Activated naive CD4-positive, alpha-beta T cell treated with anti-CD3 and anti-CD28 coated beads for 36 hours (primary cell): Measurements from ENCODE around the gene TSSK1B. TPM values are rescaled to one million over a fixed set of nuclear protein-coding genes. Genes with fewer than 3 reads are reported as not detected.
"Not testable (repeated sequence)": the region's sequence is repeated elsewhere in the genome, so short reads cannot be mapped to it uniquely, and the experiment has no call there.

Experiments
- CTCF ChIA-PET: fragments of 350-600 bp; sonication (Branson Sonifier 250); formaldehyde crosslinking; loops from one replicate; lab custom pipeline; 2021; ENCODE audit warnings: antibody characterized with exemption; lab: Charles Lee
- DNase-seq: peaks from one replicate; pipeline ENCODE4 v3.0.0-alpha.2; 2020
- H3K27ac Mint-ChIP-seq: one replicate; pipeline ENCODE4 v1.8.0; 2021; ENCODE audit warnings: mild to moderate bottlenecking, mixed read lengths
- H3K27me3 Mint-ChIP-seq: one replicate; pipeline ENCODE4 v1.8.0; 2021; ENCODE audit warnings: low read depth, mixed read lengths
- H3K36me3 Mint-ChIP-seq: one replicate; pipeline ENCODE4 v1.8.0; 2021; ENCODE audit warnings: low read depth, mixed read lengths
- H3K4me1 Mint-ChIP-seq: one replicate; pipeline ENCODE4 v1.8.0; 2021; ENCODE audit warnings: low read depth, mixed read lengths
- H3K4me3 Mint-ChIP-seq: one replicate; pipeline ENCODE4 v1.8.0; 2021; ENCODE audit warnings: mild to moderate bottlenecking, moderate library complexity, mixed read lengths
- H3K9me3 Mint-ChIP-seq: one replicate; pipeline ENCODE4 v1.8.0; 2021; ENCODE audit warnings: mixed read lengths
- intact Hi-C: fragments of 100-400 bp; cut with micrococcal nuclease; formaldehyde crosslinking; loops from one replicate; pipeline ENCODE4 v1.15.1; 2023
- total RNA-seq, 2 experiments: library from RNA; stranded (reverse); gene quantifications; one replicate each; pipeline ENCODE4 v1.2.3, GENCODE V29; 2021

The TSSK1B gene
- not detected for total RNA-seq

GRCh38 chr5:113434889-113435288 lies at the start of gene TSSK1B:
Gene TSSK1B (minus strand): TSS chr5:113434989. CDS start chr5:113434839, 150 bp downstream.
- no peaks in the 10 kb centered on the region for H3K36me3 Mint-ChIP-seq
- H3K4me1 Mint-ChIP-seq, result peaks cover 2% of the 10 kb centered on the region
- intact Hi-C loops, result no loop called here
- no peak within 1 kb of the TSS for H3K27ac Mint-ChIP-seq
- CTCF ChIA-PET, result no interaction called here
- DNase-seq, result no peak
- no peaks in the 10 kb centered on the region for H3K27me3 Mint-ChIP-seq
- no peak within 1 kb of the TSS for H3K4me3 Mint-ChIP-seq
- no peaks in the 10 kb centered on the region for H3K9me3 Mint-ChIP-seq

- CTCF ChIA-PET, result no interaction called here
- no peak for DNase-seq
- Mint-ChIP-seq H3K36me3 (no peaks in the 10 kb centered on the region), H3K27me3 (peaks cover 11% of the 10 kb centered on the region), H3K4me1 (no peaks in the 10 kb centered on the region), H3K4me3 (no peak overlapping the region), H3K9me3 (no peaks in the 10 kb centered on the region), H3K27ac (no peak overlapping the region)
- intact Hi-C loops, result no loop called here
Measured at GRCh38 chr5:113480243-113480642, 45.5 kb upstream of the TSSK1B start.

- CTCF ChIA-PET, result interaction anchor here (1.3 kb wide), 1 partner anchor 99 kb away, joined by 3 read pairs; no protein-coding TSS in a partner anchor
- H3K4me1 Mint-ChIP-seq, result no peaks in the 10 kb centered on the region
- DNase-seq, result no peak
- H3K27me3 Mint-ChIP-seq, result peaks cover 10% of the 10 kb centered on the region
- no peak overlapping the region for H3K27ac Mint-ChIP-seq
- H3K4me3 Mint-ChIP-seq, result no peak overlapping the region
- H3K36me3 Mint-ChIP-seq, result no peaks in the 10 kb centered on the region
- intact Hi-C loops, result no loop called here
- H3K9me3 Mint-ChIP-seq, result no peaks in the 10 kb centered on the region
Measured at GRCh38 chr5:113478691-113479090, 43.9 kb upstream of the TSSK1B start.

- CTCF ChIA-PET, result no interaction called here
- no peak overlapping the region for H3K27ac Mint-ChIP-seq
Measured at GRCh38 chr5:113474100-113474728, 39.4 kb upstream of the TSSK1B start.

GRCh38 chr5:113463032-113463431 lies 28.2 kb upstream of the TSSK1B start:
- Mint-ChIP-seq H3K27me3 (no peaks in the 10 kb centered on the region), H3K4me3 (no peak overlapping the region), H3K4me1 (no peaks in the 10 kb centered on the region), H3K9me3 (no peaks in the 10 kb centered on the region), H3K36me3 (no peaks in the 10 kb centered on the region), H3K27ac (no peak overlapping the region)
- CTCF ChIA-PET, result interaction anchor here (0.8 kb wide), 1 partner anchor 122 kb away, joined by 3 read pairs; no protein-coding TSS in a partner anchor
- DNase-seq, result no peak
- intact Hi-C loops, result no loop called here

More at GRCh38 chr5:113474100-113474728, 39.4 kb upstream of the TSSK1B start:
- H3K4me1 Mint-ChIP-seq, result no peaks in the 10 kb centered on the region
- no peaks in the 10 kb centered on the region for H3K9me3 Mint-ChIP-seq
- peaks cover 18% of the 10 kb centered on the region for H3K27me3 Mint-ChIP-seq
- H3K36me3 Mint-ChIP-seq, result no peaks in the 10 kb centered on the region
- no peak overlapping the region for H3K4me3 Mint-ChIP-seq
- DNase-seq, result no peak
- intact Hi-C loops, result no loop called here

GRCh38 chr5:113457106-113457505 lies 22.3 kb upstream of the TSSK1B start:
- H3K36me3 Mint-ChIP-seq, result not testable (repeated sequence)

GRCh38 chr5:113452941-113453340 lies 18.2 kb upstream of the TSSK1B start:
- intact Hi-C loops, result no loop called here
- no peaks in the 10 kb centered on the region for H3K9me3 Mint-ChIP-seq

More at GRCh38 chr5:113457106-113457505, 22.3 kb upstream of the TSSK1B start:
- intact Hi-C loops, CTCF ChIA-PET, H3K4me1 Mint-ChIP-seq, H3K27ac Mint-ChIP-seq, H3K4me3 Mint-ChIP-seq, DNase-seq, H3K27me3 Mint-ChIP-seq, H3K9me3 Mint-ChIP-seq: not testable (repeated sequence)

GRCh38 chr5:113451797-113452196 lies 17.0 kb upstream of the TSSK1B start:
- Mint-ChIP-seq H3K9me3 (no peaks in the 10 kb centered on the region), H3K27ac (no peak overlapping the region)
- intact Hi-C loops, result no loop called here

More at GRCh38 chr5:113452941-113453340, 18.2 kb upstream of the TSSK1B start:
- peaks cover 2% of the 10 kb centered on the region for H3K27me3 Mint-ChIP-seq
- DNase-seq, result no peak
- H3K27ac Mint-ChIP-seq, result no peak overlapping the region
- CTCF ChIA-PET, result no interaction called here
- no peak overlapping the region for H3K4me3 Mint-ChIP-seq
- H3K36me3 Mint-ChIP-seq, result no peaks in the 10 kb centered on the region
- no peaks in the 10 kb centered on the region for H3K4me1 Mint-ChIP-seq

GRCh38 chr5:113450929-113451328 lies 16.1 kb upstream of the TSSK1B start:
- intact Hi-C loops, result no loop called here
- Mint-ChIP-seq H3K9me3 (no peaks in the 10 kb centered on the region), H3K36me3 (no peaks in the 10 kb centered on the region), H3K27me3 (peaks cover 9% of the 10 kb centered on the region), H3K4me1 (no peaks in the 10 kb centered on the region), H3K27ac (no peak overlapping the region), H3K4me3 (no peak overlapping the region)
- DNase-seq, result no peak
- CTCF ChIA-PET, result no interaction called here

More at GRCh38 chr5:113451797-113452196, 17.0 kb upstream of the TSSK1B start:
- Mint-ChIP-seq H3K4me1 (no peaks in the 10 kb centered on the region), H3K4me3 (no peak overlapping the region), H3K36me3 (no peaks in the 10 kb centered on the region), H3K27me3 (peaks cover 2% of the 10 kb centered on the region)
- CTCF ChIA-PET, result no interaction called here
- DNase-seq, result no peak

GRCh38 chr5:113450462-113450861 lies 15.7 kb upstream of the TSSK1B start:
- Mint-ChIP-seq H3K27ac (no peak overlapping the region), H3K4me1 (no peaks in the 10 kb centered on the region), H3K36me3 (no peaks in the 10 kb centered on the region), H3K4me3 (no peak overlapping the region), H3K27me3 (peaks cover 9% of the 10 kb centered on the region), H3K9me3 (no peaks in the 10 kb centered on the region)
- intact Hi-C loops, result no loop called here
- CTCF ChIA-PET, result no interaction called here
- no peak for DNase-seq

- H3K4me1 Mint-ChIP-seq, result no peaks in the 10 kb centered on the region
- intact Hi-C loops, result no loop called here
- H3K9me3 Mint-ChIP-seq, result no peaks in the 10 kb centered on the region
- H3K36me3 Mint-ChIP-seq, result no peaks in the 10 kb centered on the region
- CTCF ChIA-PET, result no interaction called here
- no peak overlapping the region for H3K27ac Mint-ChIP-seq
- no peak for DNase-seq
- peaks cover 21% of the 10 kb centered on the region for H3K27me3 Mint-ChIP-seq
- H3K4me3 Mint-ChIP-seq, result no peak overlapping the region
Measured at GRCh38 chr5:113448252-113448651, 13.5 kb upstream of the TSSK1B start.

- intact Hi-C loops, result no loop called here
- CTCF ChIA-PET, result no interaction called here
- H3K4me3 Mint-ChIP-seq, result no peak overlapping the region
- peaks cover 2% of the 10 kb centered on the region for H3K9me3 Mint-ChIP-seq
- peaks cover 28% of the 10 kb centered on the region for H3K27me3 Mint-ChIP-seq
- no peaks in the 10 kb centered on the region for H3K4me1 Mint-ChIP-seq
- H3K36me3 Mint-ChIP-seq, result no peaks in the 10 kb centered on the region
- no peak for DNase-seq
- no peak overlapping the region for H3K27ac Mint-ChIP-seq
Measured at GRCh38 chr5:113447498-113448050, 12.8 kb upstream of the TSSK1B start.

- H3K4me1 Mint-ChIP-seq, result no peaks in the 10 kb centered on the region
- peaks cover 29% of the 10 kb centered on the region for H3K27me3 Mint-ChIP-seq
- CTCF ChIA-PET, result no interaction called here
- H3K4me3 Mint-ChIP-seq, result no peak overlapping the region
- no peak for DNase-seq
- intact Hi-C loops, result no loop called here
- no peak overlapping the region for H3K27ac Mint-ChIP-seq
- H3K36me3 Mint-ChIP-seq, result no peaks in the 10 kb centered on the region
- peaks cover 2% of the 10 kb centered on the region for H3K9me3 Mint-ChIP-seq
Measured at GRCh38 chr5:113446358-113446927, 11.7 kb upstream of the TSSK1B start.
